Upper lobe of left lung (tissue), 6 donors: ENCODE results near the gene MSH6. TPM values are rescaled to one million over a fixed set of nuclear protein-coding genes. Genes with fewer than 3 reads are reported as not detected.

Experiments used
- ATAC-seq, 2 donors: fragments of 200-7000 bp; cut with Tn5 transposase; one replicate each; pipeline ENCODE4 v1.9.1; 2022; ENCODE audit warnings: mild to moderate bottlenecking in 2 of 2, moderate library complexity in 2 of 2; ENCODE audit not compliant: low FRiP score in 2 of 2
- DNase-seq, 2 donors: peaks; one replicate each; pipeline ENCODE4 v3.0.0-alpha.2; 2019 to 2020
- H3K27ac ChIP-seq, 4 donors: fragments of 200-600 bp; sonication (generic); one replicate each; pipeline ENCODE4 v1.5.1; 2016 to 2019
- H3K27me3 ChIP-seq, 4 donors: fragments of 200-600 bp; sonication (generic); one replicate each; pipeline ENCODE4 v1.5.1; 2017 to 2019
- H3K36me3 ChIP-seq, 4 donors: fragments of 200-600 bp; sonication (generic); one replicate each; pipeline ENCODE4 v1.5.1; 2016 to 2019
- H3K4me1 ChIP-seq, 4 donors: fragments of 200-600 bp; sonication (generic); one replicate each; pipeline ENCODE4 v1.5.1; 2018 to 2019
- H3K4me3 ChIP-seq, 4 donors: fragments of 200-600 bp; sonication (generic); one replicate each; pipeline ENCODE4 v1.5.1; 2017 to 2019; ENCODE audit warnings: mild to moderate bottlenecking in 2 of 4, moderate library complexity in 1 of 4
- H3K9me3 ChIP-seq, 4 donors: fragments of 200-600 bp; sonication (generic); one replicate each; pipeline ENCODE4 v1.5.1; 2018 to 2019
- EP300 ChIP-seq, 4 donors: sonication (generic); formaldehyde crosslinking; IDR thresholded peaks; one replicate each; pipeline ENCODE4 v1.5.1; 2017; ENCODE audit warnings: antibody characterized with exemption in 4 of 4, control low read depth in 2 of 4
- POLR2A ChIP-seq, 4 donors: fragments of 450-650 bp; IDR thresholded peaks; one replicate each; pipeline ENCODE4 v1.5.1; 2016 to 2017; ENCODE audit warnings: antibody characterized with exemption in 4 of 4, mild to moderate bottlenecking in 2 of 4
- POLR2AphosphoS5 ChIP-seq, 2 donors: sonication (generic); formaldehyde crosslinking; IDR thresholded peaks; one replicate each; pipeline ENCODE4 v1.5.1; 2017; ENCODE audit warnings: antibody characterized with exemption in 2 of 2
- WGBS, 2 donors: methylation state at CpG; one replicate each; pipeline ENCODE4 v1.1.5; 2017 to 2018; 5-methylcytosine and 5-hydroxymethylcytosine counted together
- total RNA-seq, 6 donors: library from RNA; depleted of rRNA in 4 of 6; stranded (reverse); fragments of >200 nt in 4 of 6; gene quantifications; one replicate each; pipeline versions ENCODE4 v1.1.0 to v1.2.1, GENCODE V29; 2016 to 2021
- TF ChIP-seq, protein P1 (sequence below), 6 experiments: fragments of 450-650 bp in 4 of 6; fragments of 200-600 bp in 2 of 6; sonication (generic) in 2 of 6; IDR thresholded peaks; one replicate each; pipeline ENCODE4 v1.5.1; 2016 to 2019; ENCODE audit warnings: antibody characterized with exemption in 6 of 6
- donor health status: DM: no; HTN: no; CAD: no; lungs with moderate emphysema.
- donor health status: DM: no; HTN: yes; CAD: no; lungs with severe emphysema.

The MSH6 gene
- total RNA-seq, 6 donors from 2014 or later, result 21.6 to 35.5 (median 30.3) TPM

DNA sequence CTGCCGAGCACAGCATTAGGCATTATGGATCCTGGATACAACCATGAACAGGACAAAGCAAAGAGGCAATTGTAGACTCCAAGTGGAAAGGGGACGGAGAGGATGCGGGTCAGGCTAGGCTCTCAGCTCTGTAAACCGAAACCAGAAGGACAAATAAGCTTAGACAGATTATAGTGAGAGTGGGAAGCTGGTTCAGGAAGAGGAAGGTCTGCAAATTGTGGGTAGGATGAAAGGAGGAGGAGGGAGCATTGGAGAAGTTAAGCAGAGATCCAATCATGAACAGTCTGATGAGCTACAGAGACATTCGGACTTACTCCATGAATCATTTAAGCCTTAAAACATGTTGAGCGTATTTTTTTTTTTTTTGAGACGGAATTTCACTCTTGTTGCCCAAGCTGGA, 3.0 kb downstream of the MSH6 start:
- no peak overlapping the region for H3K4me3 ChIP-seq
- no peaks in the 10 kb centered on the region for H3K9me3 ChIP-seq
- H3K27me3 ChIP-seq, result no peaks in the 10 kb centered on the region
- H3K27ac ChIP-seq, result peak overlapping the region in 1 of 4 donors; percentile 2
- DNase-seq, result no peak
- 58 to 59% methylated on average over 7 of the region's 7 CpGs for WGBS, 2 donors
- no peak for ATAC-seq
- TF ChIP-seq POLR2A (IDR thresholded peaks at IDR 0.05) (no peak), POLR2AphosphoS5 (IDR thresholded peaks at IDR 0.05) (no peak), EP300 (IDR thresholded peaks at IDR 0.05) (no peak)
- TF ChIP-seq, protein P1, sequence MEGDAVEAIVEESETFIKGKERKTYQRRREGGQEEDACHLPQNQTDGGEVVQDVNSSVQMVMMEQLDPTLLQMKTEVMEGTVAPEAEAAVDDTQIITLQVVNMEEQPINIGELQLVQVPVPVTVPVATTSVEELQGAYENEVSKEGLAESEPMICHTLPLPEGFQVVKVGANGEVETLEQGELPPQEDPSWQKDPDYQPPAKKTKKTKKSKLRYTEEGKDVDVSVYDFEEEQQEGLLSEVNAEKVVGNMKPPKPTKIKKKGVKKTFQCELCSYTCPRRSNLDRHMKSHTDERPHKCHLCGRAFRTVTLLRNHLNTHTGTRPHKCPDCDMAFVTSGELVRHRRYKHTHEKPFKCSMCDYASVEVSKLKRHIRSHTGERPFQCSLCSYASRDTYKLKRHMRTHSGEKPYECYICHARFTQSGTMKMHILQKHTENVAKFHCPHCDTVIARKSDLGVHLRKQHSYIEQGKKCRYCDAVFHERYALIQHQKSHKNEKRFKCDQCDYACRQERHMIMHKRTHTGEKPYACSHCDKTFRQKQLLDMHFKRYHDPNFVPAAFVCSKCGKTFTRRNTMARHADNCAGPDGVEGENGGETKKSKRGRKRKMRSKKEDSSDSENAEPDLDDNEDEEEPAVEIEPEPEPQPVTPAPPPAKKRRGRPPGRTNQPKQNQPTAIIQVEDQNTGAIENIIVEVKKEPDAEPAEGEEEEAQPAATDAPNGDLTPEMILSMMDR (IDR thresholded peaks at IDR 0.05), result no peak
- H3K36me3 ChIP-seq, result peaks cover 0 to 3% (median 0%) of the 10 kb centered on the region in 4 donors
- H3K4me1 ChIP-seq, result peaks cover 11 to 34% (median 19%) of the 10 kb centered on the region in 4 donors

DNA sequence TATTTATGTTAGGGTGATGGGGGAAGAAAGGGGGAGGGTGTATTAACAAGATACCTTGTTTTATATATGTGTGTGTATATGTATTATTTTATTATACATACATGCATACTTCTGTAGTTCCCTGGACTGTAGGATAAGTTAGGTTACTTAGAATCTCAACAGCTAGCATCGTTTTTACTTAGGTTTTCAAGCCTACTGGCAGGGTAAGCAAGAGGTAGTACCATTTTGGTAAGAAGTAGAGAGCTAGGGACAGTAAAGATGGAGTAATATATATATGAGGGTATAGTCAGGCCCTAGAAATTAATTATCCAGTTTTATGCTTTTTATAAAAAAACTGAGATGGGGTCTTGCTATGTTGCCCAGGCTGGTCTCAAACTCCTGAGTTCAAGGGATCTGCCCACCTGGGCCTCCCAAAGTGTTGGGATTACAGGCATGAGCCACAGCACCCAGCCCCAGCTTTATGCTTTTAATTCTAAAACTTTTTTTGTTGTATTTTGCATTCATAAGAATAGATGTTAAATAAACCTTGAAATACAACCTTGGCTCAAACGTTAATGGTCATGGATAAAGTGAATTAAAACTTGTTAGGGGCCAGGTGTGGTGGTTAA, 13.2 kb downstream of the MSH6 start:
- ATAC-seq (no peak), DNase-seq (no peak)
- Histone ChIP-seq H3K9me3 (no peaks in the 10 kb centered on the region), H3K4me3 (no peak overlapping the region), H3K4me1 (peaks cover 0 to 4% (median 0%) of the 10 kb centered on the region in 4 donors), H3K27me3 (no peaks in the 10 kb centered on the region), H3K27ac (no peak overlapping the region), H3K36me3 (peaks cover 0 to 77% (median 32%) of the 10 kb centered on the region in 4 donors)
- WGBS, 2 donors, result 91 to 94% methylated on average over 2 of the region's 2 CpGs
- no peak for TF ChIP-seq EP300 (IDR thresholded peaks at IDR 0.05)
- TF ChIP-seq POLR2AphosphoS5 (IDR thresholded peaks at IDR 0.05), result no peak
- no peak for TF ChIP-seq POLR2A (IDR thresholded peaks at IDR 0.05)
- TF ChIP-seq, protein P1 (IDR thresholded peaks at IDR 0.05), result no peak

DNA sequence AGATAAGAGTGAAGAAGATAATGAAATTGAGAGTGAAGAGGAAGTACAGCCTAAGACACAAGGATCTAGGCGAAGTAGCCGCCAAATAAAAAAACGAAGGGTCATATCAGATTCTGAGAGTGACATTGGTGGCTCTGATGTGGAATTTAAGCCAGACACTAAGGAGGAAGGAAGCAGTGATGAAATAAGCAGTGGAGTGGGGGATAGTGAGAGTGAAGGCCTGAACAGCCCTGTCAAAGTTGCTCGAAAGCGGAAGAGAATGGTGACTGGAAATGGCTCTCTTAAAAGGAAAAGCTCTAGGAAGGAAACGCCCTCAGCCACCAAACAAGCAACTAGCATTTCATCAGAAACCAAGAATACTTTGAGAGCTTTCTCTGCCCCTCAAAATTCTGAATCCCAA, 15.7 kb downstream of the MSH6 start:
- DNase-seq (no peak), ATAC-seq (peak in 1 of 2 donors; percentile 78)
- no peak overlapping the region for H3K4me3 ChIP-seq
- H3K27ac ChIP-seq, result peak overlapping the region in 2 of 4 donors; percentile 13 to 51
- peaks cover 0 to 4% (median 0%) of the 10 kb centered on the region in 4 donors for H3K4me1 ChIP-seq
- TF ChIP-seq, protein P1 (IDR thresholded peaks at IDR 0.05), result no peak
- TF ChIP-seq POLR2A (IDR thresholded peaks at IDR 0.05) (no peak), EP300 (IDR thresholded peaks at IDR 0.05) (no peak), POLR2AphosphoS5 (IDR thresholded peaks at IDR 0.05) (no peak)
- no peaks in the 10 kb centered on the region for H3K27me3 ChIP-seq
- H3K36me3 ChIP-seq, result peaks cover 7 to 95% (median 41%) of the 10 kb centered on the region in 4 donors
- 61 to 82% methylated on average over 6 of the region's 6 CpGs for WGBS, 2 donors
- H3K9me3 ChIP-seq, result peaks cover 2 to 6% (median 3%) of the 10 kb centered on the region in 4 donors

DNA sequence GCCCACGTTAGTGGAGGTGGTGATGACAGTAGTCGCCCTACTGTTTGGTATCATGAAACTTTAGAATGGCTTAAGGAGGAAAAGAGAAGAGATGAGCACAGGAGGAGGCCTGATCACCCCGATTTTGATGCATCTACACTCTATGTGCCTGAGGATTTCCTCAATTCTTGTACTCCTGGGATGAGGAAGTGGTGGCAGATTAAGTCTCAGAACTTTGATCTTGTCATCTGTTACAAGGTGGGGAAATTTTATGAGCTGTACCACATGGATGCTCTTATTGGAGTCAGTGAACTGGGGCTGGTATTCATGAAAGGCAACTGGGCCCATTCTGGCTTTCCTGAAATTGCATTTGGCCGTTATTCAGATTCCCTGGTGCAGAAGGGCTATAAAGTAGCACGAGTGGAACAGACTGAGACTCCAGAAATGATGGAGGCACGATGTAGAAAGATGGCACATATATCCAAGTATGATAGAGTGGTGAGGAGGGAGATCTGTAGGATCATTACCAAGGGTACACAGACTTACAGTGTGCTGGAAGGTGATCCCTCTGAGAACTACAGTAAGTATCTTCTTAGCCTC, 16.2 kb downstream of the MSH6 start:
- Histone ChIP-seq H3K27me3 (no peaks in the 10 kb centered on the region), H3K4me3 (no peak overlapping the region), H3K4me1 (peaks cover 0 to 4% (median 0%) of the 10 kb centered on the region in 4 donors), H3K9me3 (peaks cover 3 to 7% (median 4%) of the 10 kb centered on the region in 4 donors), H3K27ac (peak overlapping the region in 2 of 4 donors; percentile 13 to 51), H3K36me3 (peaks cover 11 to 98% (median 46%) of the 10 kb centered on the region in 4 donors)
- WGBS, 2 donors, result 86 to 88% methylated on average over 6 of the region's 6 CpGs
- TF ChIP-seq POLR2A (IDR thresholded peaks at IDR 0.05) (no peak), EP300 (IDR thresholded peaks at IDR 0.05) (no peak), POLR2AphosphoS5 (IDR thresholded peaks at IDR 0.05) (no peak)
- TF ChIP-seq, protein P1 (IDR thresholded peaks at IDR 0.05), result no peak
- peak in 1 of 2 donors; percentile 17 for ATAC-seq
- no peak for DNase-seq
